HepG2 (cell line): ENCODE results near the gene MYCBP2. TPM values are rescaled to one million over a fixed set of nuclear protein-coding genes. Genes with fewer than 3 reads are reported as not detected.

Experiments
- AGO1 ChIP-seq: fragments of 200-400 bp; formaldehyde crosslinking; IDR thresholded peaks from 2 replicates; pipeline ENCODE4 v1.6.1; 2017; ENCODE audit warnings: mild to moderate bottlenecking, low read depth, low read length, moderate library complexity; ENCODE audit not compliant: poor library complexity, severe bottlenecking
- ATM ChIP-seq: fragments of 450-650 bp; IDR thresholded peaks from 2 replicates; pipeline ENCODE4 v1.7.1; 2017; ENCODE audit warnings: mild to moderate bottlenecking, borderline replicate concordance
- CHD4 ChIP-seq: fragments of 200-600 bp; sonication (generic); IDR thresholded peaks from 2 replicates; pipeline ENCODE4 v1.7.0; 2017; ENCODE audit warnings: mild to moderate bottlenecking, low read length, borderline replicate concordance
- FIP1L1 ChIP-seq: fragments of 200-400 bp; formaldehyde crosslinking; IDR thresholded peaks from 2 replicates; pipeline ENCODE4 v1.6.1; 2018; ENCODE audit warnings: low read depth, mild to moderate bottlenecking, low read length, moderate library complexity, borderline replicate concordance; ENCODE audit not compliant: insufficient read depth
- HDAC6 ChIP-seq: fragments of 200-600 bp; sonication (generic); IDR thresholded peaks from 2 replicates; pipeline ENCODE4 v1.7.0; 2017; ENCODE audit warnings: mild to moderate bottlenecking, antibody characterized with exemption, low read length, low read depth
- IKZF4 ChIP-seq: sonication (generic); formaldehyde crosslinking; IDR thresholded peaks from 2 replicates; pipeline ENCODE4 v1.5.1; 2020; ENCODE audit warnings: borderline replicate concordance, mild to moderate bottlenecking, low read depth, missing genetic modification reagents; ENCODE audit errors: not compliant biosample characterization
- KLF13 ChIP-seq: sonication (generic); formaldehyde crosslinking; IDR thresholded peaks from 2 replicates; pipeline ENCODE4 v1.4.0; 2020; ENCODE audit warnings: mild to moderate bottlenecking, missing genetic modification reagents
- NCOA2 ChIP-seq: sonication (generic); formaldehyde crosslinking; IDR thresholded peaks from 2 replicates; pipeline ENCODE4 v1.8.0; 2022; ENCODE audit warnings: inconsistent platforms
- NFRKB ChIP-seq: fragments of 450-650 bp; IDR thresholded peaks from 2 replicates; pipeline ENCODE4 v1.6.1; 2017
- NONO ChIP-seq, 2 experiments: fragments of 450-650 bp in 1 of 2; sonication (generic) in 1 of 2; formaldehyde crosslinking in 1 of 2; IDR thresholded peaks in 1 of 2; conservative IDR thresholded peaks in 1 of 2; 2 replicates each; pipeline versions ENCODE4 v1.6.1 to v1.8.0; 2017 to 2022; ENCODE audit warnings: mild to moderate bottlenecking in 1 of 2, missing genetic modification reagents in 1 of 2, moderate library complexity in 1 of 2
- POLR2A ChIP-seq, 2 experiments: IDR thresholded peaks; 2 replicates each; pipeline ENCODE4 v1.6.1; 2011; ENCODE audit warnings: low read depth in 2 of 2, low read length in 2 of 2, mild to moderate bottlenecking in 1 of 2, moderate library complexity in 1 of 2; ENCODE audit not compliant: insufficient read depth in 1 of 2
- REPIN1 ChIP-seq: sonication (generic); formaldehyde crosslinking; IDR thresholded peaks from 2 replicates; pipeline ENCODE4 v1.8.0; 2022; ENCODE audit warnings: missing genetic modification reagents, low read depth, mild to moderate bottlenecking, borderline replicate concordance
- RNF2 ChIP-seq: fragments of 450-650 bp; conservative IDR thresholded peaks from 2 replicates; pipeline ENCODE4 v1.6.1; 2016; ENCODE audit warnings: low read depth
- TFDP2 ChIP-seq: sonication (generic); formaldehyde crosslinking; IDR thresholded peaks from 2 replicates; pipeline ENCODE4 v1.4.0; 2020; ENCODE audit warnings: missing genetic modification reagents
- THAP7 ChIP-seq: sonication (generic); formaldehyde crosslinking; IDR thresholded peaks from 2 replicates; pipeline ENCODE4 v1.8.1; 2023; ENCODE audit warnings: mild to moderate bottlenecking, missing genetic modification reagents
- ZBTB25 ChIP-seq: IDR thresholded peaks from 2 replicates; pipeline ENCODE4 v1.6.1; 2018; ENCODE audit warnings: missing genetic modification reagents
- ZNF337 ChIP-seq: sonication (generic); formaldehyde crosslinking; IDR thresholded peaks from 2 replicates; pipeline ENCODE4 v1.5.1; 2020; ENCODE audit warnings: missing genetic modification reagents, low read depth, mild to moderate bottlenecking, borderline replicate concordance
- ZNF510 ChIP-seq: sonication (generic); formaldehyde crosslinking; IDR thresholded peaks from 2 replicates; pipeline ENCODE4 v1.4.0; 2020; ENCODE audit warnings: low read depth, mild to moderate bottlenecking, missing genetic modification reagents
- ZNF543 ChIP-seq: sonication (generic); formaldehyde crosslinking; IDR thresholded peaks from 2 replicates; pipeline ENCODE4 v1.4.0; 2020; ENCODE audit warnings: mild to moderate bottlenecking, missing genetic modification reagents
- ZNF546 ChIP-seq: sonication (generic); formaldehyde crosslinking; conservative IDR thresholded peaks from 2 replicates; pipeline ENCODE4 v1.8.1; 2023; ENCODE audit warnings: mild to moderate bottlenecking, missing genetic modification reagents
- ZNF674 ChIP-seq: sonication (generic); formaldehyde crosslinking; IDR thresholded peaks from 2 replicates; pipeline ENCODE4 v1.5.0; 2020; ENCODE audit warnings: low read depth, mild to moderate bottlenecking, missing genetic modification reagents
- ZNF772 ChIP-seq: sonication (generic); formaldehyde crosslinking; IDR thresholded peaks from 2 replicates; pipeline ENCODE4 v1.5.0; 2020; ENCODE audit warnings: mild to moderate bottlenecking, missing genetic modification reagents
- ZNF800 ChIP-seq: sonication (generic); formaldehyde crosslinking; IDR thresholded peaks from 2 replicates; pipeline ENCODE4 v1.4.0; 2020; ENCODE audit warnings: missing genetic modification reagents
- ZNF839 ChIP-seq: sonication (generic); formaldehyde crosslinking; IDR thresholded peaks from 2 replicates; pipeline ENCODE4 v1.4.0; 2020; ENCODE audit warnings: missing genetic modification reagents, mild to moderate bottlenecking, borderline replicate concordance
- ZNF878 ChIP-seq: sonication (generic); formaldehyde crosslinking; IDR thresholded peaks from 2 replicates; pipeline ENCODE4 v1.8.1; 2023; ENCODE audit warnings: mild to moderate bottlenecking, missing genetic modification reagents, moderate library complexity
- polyA plus RNA-seq, 8 experiments: library from polyadenylated mRNA; depleted of rRNA in 3 of 8; stranded (reverse) in 7 of 8; unstranded in 1 of 8; fragments of >200 nt; fragmentation: Illumina TruSeq in 4 of 8; extraction: Trizol in 4 of 8; gene quantifications; 2 replicates each; pipeline versions ENCODE4 v1.2.1 to v1.2.3, GENCODE V29; 2011 to 2016; ENCODE audit warnings: low read depth in 4 of 8, missing spikeins in 1 of 8, mixed read lengths in 1 of 8; ENCODE audit not compliant: insufficient read depth in 1 of 8
- total RNA-seq, 5 experiments: library from RNA; depleted of rRNA; stranded (reverse); fragments of >200 nt; fragmentation: Illumina TruSeq; extraction: Trizol; gene quantifications; 2 replicates each; pipeline ENCODE4 v1.2.3, GENCODE V29; 2016; ENCODE audit warnings: low read depth in 1 of 5

Gene MYCBP2
- total and polyA plus RNA-seq, 2 of the 13 experiments (the other 11 are each of a cell fraction or from before 2014, with no cell fraction given) = 16.3 to 35.3 TPM

GRCh38 chr13:77326905-77327604 lies at the start of gene MYCBP2 (continued):
- TF ChIP-seq IKZF4 (CRISPR knock-in tag) = no peak
- TF ChIP-seq AGO1 = no peak
- no peak for TF ChIP-seq CHD4
- no peak for TF ChIP-seq NCOA2
- TF ChIP-seq RNF2 = no peak; the same call in 1 of the 2 replicates
- peak; percentile 83; the same call in 1 of the 2 replicates for TF ChIP-seq ZBTB25 (CRISPR knock-in tag)
- no peak; the same call in 1 of the 2 replicates for TF ChIP-seq ZNF546
- TF ChIP-seq ZNF543 (CRISPR knock-in tag) = 0 out of 2 replicates have a peak, but pooled peaks have one; percentile 33
- TF ChIP-seq KLF13 (CRISPR knock-in tag) = no peak
- TF ChIP-seq NONO (IDR thresholded peaks at IDR 0.05) = no peak
- TF ChIP-seq NONO (CRISPR knock-in tag; conservative IDR thresholded peaks at IDR 0.05) = peak; percentile 77
- TF ChIP-seq TFDP2 = peak; percentile 90
- 0 out of 2 replicates have a peak, but pooled peaks have one; percentile 1 for TF ChIP-seq ZNF510 (CRISPR knock-in tag)
- no peak for TF ChIP-seq FIP1L1
- no peak for TF ChIP-seq ZNF674 (CRISPR knock-in tag)
- TF ChIP-seq ZNF839 (CRISPR knock-in tag) = no peak
- no peak for TF ChIP-seq NFRKB
- no peak for TF ChIP-seq ATM
- TF ChIP-seq ZNF878 (CRISPR knock-in tag) = no peak
- TF ChIP-seq ZNF772 (CRISPR knock-in tag) = no peak
- TF ChIP-seq ZNF337 = no peak
- no peak for TF ChIP-seq ZNF800 (CRISPR knock-in tag)
- TF ChIP-seq POLR2A (IDR thresholded peaks at IDR 0.05; ENCODE audit: insufficient read depth in 1 of 2, low read depth in 2 of 2, low read length in 2 of 2) = peak; percentile 64 to 95
- no peak for TF ChIP-seq HDAC6
- TF ChIP-seq THAP7 (CRISPR knock-in tag) = no peak
- peak; percentile 75; the same call in 1 of the 2 replicates for TF ChIP-seq REPIN1 (CRISPR knock-in tag)
